HCT116 (cell line): ENCODE results near the gene ALAS1. TPM values are rescaled to one million over a fixed set of nuclear protein-coding genes. Genes with fewer than 3 reads are reported as not detected.
A peak's percentile ranks its signal among the peaks of the same experiment; 100 is the strongest.

Source experiments
- ATAC-seq: fragments of 200-7000 bp; cut with Tn5 transposase; 2 replicates; pipeline ENCODE4 v1.9.1; 2020; ENCODE audit warnings: mild to moderate bottlenecking, moderate library complexity
- BruUV-seq: library from RNA; stranded (reverse); fragments of 400-500 nt; replicated peaks from 2 replicates; lab custom pipeline; 2021; lab: Mats Ljungman, UMichigan
- CTCF ChIA-PET: fragments of 300-600 bp; sonication (Branson Sonifier 250); formaldehyde crosslinking; loops from one replicate; lab custom pipeline; 2021; ENCODE audit warnings: antibody characterized with exemption; lab: Charles Lee
- POLR2A ChIA-PET: fragments of 300-600, 350-600 bp; sonication (Branson Sonifier 250); formaldehyde crosslinking; loops from one replicate; lab custom pipeline; 2021; ENCODE audit warnings: antibody characterized with exemption; lab: Charles Lee
- RAD21 ChIA-PET, 2 experiments: fragments of 300-600 bp; sonication (Branson Sonifier 250); formaldehyde crosslinking; loops; one replicate each; lab custom pipeline; 2023; ENCODE audit warnings: low total read pairs in 2 of 2; ENCODE audit not compliant: uncharacterized antibody in 2 of 2, unreplicated experiment in 2 of 2, low non-redundant PET in 1 of 2; lab: Charles Lee
- DNase-seq: peaks from one replicate; pipeline ENCODE4 v3.0.0-alpha.2; 2010; ENCODE audit warnings: low read depth, low spot score
- H2AFZ ChIP-seq: fragments of 200-600 bp; shearing (Covaris generic), sonication (generic); 2 replicates; pipeline ENCODE4 v1.6.1; 2017; ENCODE audit warnings: low read depth, mixed run types, mixed read lengths, antibody characterized with exemption, low read length; ENCODE audit not compliant: poor library complexity, severe bottlenecking
- H3K27ac ChIP-seq: 2 replicates; pipeline ENCODE4 v1.5.1; 2012; ENCODE audit warnings: low read depth, low read length
- H3K27me3 ChIP-seq: fragments of 200-600 bp; sonication (generic); 2 replicates; pipeline ENCODE4 v1.6.1; 2016; ENCODE audit warnings: mixed run types, low read length, mixed read lengths; ENCODE audit not compliant: insufficient read depth
- H3K36me3 ChIP-seq, 2 experiments: fragments of 200-500 bp in 1 of 2; fragments of 200-600 bp in 1 of 2; sonication (Bioruptor generic) in 1 of 2; sonication (generic) in 1 of 2; 2 replicates each; pipeline versions ENCODE4 v1.5.1 to v1.6.1; 2014 to 2016; ENCODE audit warnings: low read length in 2 of 2, inconsistent platforms in 1 of 2, mixed read lengths in 1 of 2, mixed run types in 1 of 2; ENCODE audit not compliant: insufficient read depth in 2 of 2, control insufficient read depth in 1 of 2
- H3K4me1 ChIP-seq, 2 experiments: fragments of 200-600 bp in 1 of 2; sonication (generic) in 1 of 2; 2 replicates each; pipeline versions ENCODE4 v1.5.1 to v1.6.1; 2012 to 2017; ENCODE audit warnings: low read length in 2 of 2, inconsistent platforms in 1 of 2, mild to moderate bottlenecking in 1 of 2, mixed read lengths in 1 of 2, mixed run types in 1 of 2, moderate library complexity in 1 of 2; ENCODE audit not compliant: insufficient read depth in 2 of 2, control insufficient read depth in 1 of 2
- H3K4me2 ChIP-seq: fragments of 200-600 bp; sonication (generic); 2 replicates; pipeline ENCODE4 v1.6.1; 2017; ENCODE audit warnings: mixed run types, low read length, mixed read lengths
- H3K4me3 ChIP-seq, 2 experiments: fragments of 200-600 bp in 1 of 2; sonication (generic) in 1 of 2; replicated peaks in 1 of 2; 2 replicates each; pipeline ENCODE4 v1.5.1; 2011 to 2016; ENCODE audit warnings: low read length in 2 of 2, control low read depth in 1 of 2, low read depth in 1 of 2, mild to moderate bottlenecking in 1 of 2, mixed read lengths in 1 of 2, mixed run types in 1 of 2
- H3K79me2 ChIP-seq: fragments of 200-600 bp; sonication (generic); 2 replicates; pipeline ENCODE4 v1.6.1; 2017; ENCODE audit warnings: mild to moderate bottlenecking, mixed run types, low read length, moderate library complexity, mixed read lengths; ENCODE audit not compliant: insufficient read depth
- H3K9ac ChIP-seq: fragments of 200-600 bp; sonication (generic); 2 replicates; pipeline ENCODE4 v1.6.1; 2016; ENCODE audit warnings: low read length, mixed read lengths
- H3K9me2 ChIP-seq: fragments of 200-600 bp; sonication (generic), shearing (Covaris generic); 2 replicates; pipeline ENCODE4 v1.6.1; 2017; ENCODE audit warnings: mixed run types, mild to moderate bottlenecking, moderate library complexity; ENCODE audit not compliant: insufficient read depth
- H3K9me3 ChIP-seq, 2 experiments: fragments of 200-500 bp in 1 of 2; fragments of 200-600 bp in 1 of 2; sonication (Bioruptor generic) in 1 of 2; sonication (generic) in 1 of 2; 2 replicates each; pipeline ENCODE4 v1.6.1; 2014 to 2017; ENCODE audit warnings: low read length in 2 of 2, mixed read lengths in 2 of 2, inconsistent platforms in 1 of 2, low read depth in 1 of 2, mild to moderate bottlenecking in 1 of 2, mixed run types in 1 of 2, moderate library complexity in 1 of 2; ENCODE audit not compliant: control insufficient read depth in 1 of 2, insufficient read depth in 1 of 2
- H4K20me1 ChIP-seq: fragments of 200-600 bp; sonication (generic), shearing (Covaris generic); 2 replicates; pipeline ENCODE4 v1.6.1; 2017; ENCODE audit warnings: mixed run types, mild to moderate bottlenecking, moderate library complexity; ENCODE audit not compliant: insufficient read depth
- CEBPB ChIP-seq: IDR thresholded peaks from 2 replicates; pipeline ENCODE4 v1.6.1; 2012; ENCODE audit warnings: low read depth
- EGR1 ChIP-seq: IDR thresholded peaks from 2 replicates; pipeline ENCODE4 v1.6.1; 2012; ENCODE audit warnings: low read depth
- EZH2phosphoT487 ChIP-seq: fragments of 200-600 bp; IDR thresholded peaks from 2 replicates; pipeline ENCODE4 v1.6.1; 2018; ENCODE audit warnings: antibody characterized with exemption, borderline replicate concordance
- JUND ChIP-seq: IDR thresholded peaks from 2 replicates; pipeline ENCODE4 v1.6.1; 2012
- POLR2A ChIP-seq: IDR thresholded peaks from 2 replicates; pipeline ENCODE4 v1.7.0; 2011; ENCODE audit warnings: borderline replicate concordance; ENCODE audit not compliant: insufficient read depth, insufficient read length; ENCODE audit errors: extremely low read depth
- RAD21 ChIP-seq: IDR thresholded peaks from 2 replicates; pipeline ENCODE4 v1.6.1; 2012; ENCODE audit warnings: low read depth, mild to moderate bottlenecking
- SIN3A ChIP-seq: IDR thresholded peaks from 2 replicates; pipeline ENCODE4 v1.6.1; 2012; ENCODE audit warnings: low read depth
- YY1 ChIP-seq: IDR thresholded peaks from 2 replicates; pipeline ENCODE4 v1.6.1; 2011; ENCODE audit warnings: low read length, low read depth, moderate library complexity, mild to moderate bottlenecking; ENCODE audit not compliant: insufficient replicate concordance; ENCODE audit errors: extremely low read depth
- ZFX ChIP-seq: fragments of 450-650 bp; IDR thresholded peaks from 2 replicates; pipeline ENCODE4 v1.6.1; 2017
- intact Hi-C: fragments of 100-400 bp; cut with micrococcal nuclease; formaldehyde crosslinking; loops from 2 replicates; pipeline ENCODE4 v1.10.0; 2022
- total RNA-seq: library from RNA; stranded (reverse); gene quantifications from one replicate; pipeline ENCODE4 v1.2.1, GENCODE V29; 2021; ENCODE audit not compliant: unreplicated experiment
- TF ChIP-seq, protein P1 (sequence below), 3 experiments: fragments of 200-600 bp in 1 of 3; sonication (generic) in 1 of 3; IDR thresholded peaks in 2 of 3; conservative IDR thresholded peaks in 1 of 3; 2 replicates each; pipeline ENCODE4 v1.5.1; 2012 to 2017; ENCODE audit warnings: low read depth in 2 of 3, low read length in 2 of 3, antibody characterized with exemption in 1 of 3, borderline replicate concordance in 1 of 3, control low read depth in 1 of 3, mild to moderate bottlenecking in 1 of 3, mixed read lengths in 1 of 3, mixed run types in 1 of 3, moderate library complexity in 1 of 3; ENCODE audit not compliant: insufficient read depth in 1 of 3
- TF ChIP-seq, protein P2 (sequence below): IDR thresholded peaks from 2 replicates; pipeline ENCODE4 v1.6.1; 2011; ENCODE audit warnings: mild to moderate bottlenecking, low read length, moderate library complexity; ENCODE audit not compliant: insufficient replicate concordance; ENCODE audit errors: extremely low read depth

The ALAS1 gene
- total RNA-seq, 1 experiment from 2014 or later = 74.0 TPM

DNA sequence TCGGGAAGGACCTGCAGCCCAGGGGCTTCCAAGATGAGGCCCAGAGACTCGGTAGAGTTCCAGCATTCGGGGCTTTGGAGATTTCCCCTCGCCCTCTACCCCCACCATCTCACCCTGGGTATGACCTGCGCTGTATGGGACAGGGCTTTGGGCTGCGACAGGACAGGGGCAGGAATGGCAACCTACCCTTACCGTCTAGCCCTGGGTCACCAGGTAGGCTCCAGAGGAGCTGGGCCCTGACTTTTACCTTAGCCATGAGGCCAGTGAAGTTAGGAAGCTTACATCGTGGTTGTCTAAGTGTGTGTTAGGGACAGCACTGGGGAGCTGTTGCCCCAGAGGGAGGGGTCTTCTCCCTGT, 48.3 kb downstream of the ALAS1 start:
- CTCF ChIA-PET = no interaction called here
- H2AFZ ChIP-seq = peak overlapping the region; percentile 85
- DNase-seq = no peak

DNA sequence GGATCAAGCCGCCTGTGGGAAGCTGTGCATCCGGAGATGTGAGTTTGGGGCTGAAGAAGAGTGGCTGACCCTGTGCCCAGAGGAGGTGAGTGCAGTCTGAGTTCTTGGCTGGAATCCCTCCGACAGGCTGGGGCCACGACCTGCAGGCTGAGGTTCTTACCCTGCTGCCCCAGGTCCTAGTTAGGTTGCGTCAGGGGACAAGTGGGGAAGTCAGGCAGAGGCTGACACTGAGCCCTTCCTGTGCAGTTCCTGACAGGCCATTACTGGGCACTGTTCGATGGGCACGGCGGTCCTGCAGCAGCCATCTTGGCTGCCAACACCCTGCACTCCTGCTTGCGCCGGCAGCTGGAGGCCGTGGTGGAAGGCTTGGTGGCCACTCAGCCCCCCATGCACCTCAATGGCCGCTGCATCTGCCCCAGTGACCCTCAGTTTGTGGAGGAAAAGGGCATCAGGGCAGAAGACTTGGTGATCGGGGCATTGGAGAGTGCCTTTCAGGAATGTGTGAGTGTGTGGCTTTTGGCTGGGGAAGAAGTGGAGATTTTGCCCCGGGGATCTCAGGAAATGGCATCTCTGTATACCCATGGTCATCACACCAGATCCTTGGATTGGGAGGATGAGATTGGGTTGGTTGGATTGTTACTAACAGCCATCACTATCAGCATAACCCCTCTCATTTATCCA, 48.9 kb downstream of the ALAS1 start:
- BruUV-seq = no TSS peak
- H3K27me3 ChIP-seq = no peaks in the 10 kb centered on the region
- H4K20me1 ChIP-seq = no peaks in the 10 kb centered on the region
- H3K9ac ChIP-seq = no peak overlapping the region
- no peak overlapping the region for H3K27ac ChIP-seq
- ATAC-seq (no peak), DNase-seq (no peak)
- ChIA-PET POLR2A (no interaction called here), CTCF (no interaction called here), RAD21 (no interaction called here)
- H3K4me1 ChIP-seq = peaks cover 20 to 33% of the 10 kb centered on the region in 2 experiments; a peak in 3 of 4 replicates
- no peaks in the 10 kb centered on the region for H3K79me2 ChIP-seq
- peak overlapping the region; percentile 96 for H3K4me2 ChIP-seq
- H3K9me3 ChIP-seq = peaks cover 0 to 4% of the 10 kb centered on the region in 2 experiments; a peak in 1 of 4 replicates
- H3K36me3 ChIP-seq = peaks cover 2 to 15% of the 10 kb centered on the region in 2 experiments; a peak in 3 of 4 replicates
- intact Hi-C loops = no loop called here
- no peak overlapping the region for H3K4me3 ChIP-seq
- no peak overlapping the region for H2AFZ ChIP-seq
- H3K9me2 ChIP-seq = no peaks in the 10 kb centered on the region
- TF ChIP-seq SIN3A (no peak), EZH2phosphoT487 (no peak), POLR2A (no peak), JUND (no peak), CEBPB (no peak), EGR1 (no peak), ZFX (no peak), RAD21 (no peak)
- TF ChIP-seq, protein P1, sequence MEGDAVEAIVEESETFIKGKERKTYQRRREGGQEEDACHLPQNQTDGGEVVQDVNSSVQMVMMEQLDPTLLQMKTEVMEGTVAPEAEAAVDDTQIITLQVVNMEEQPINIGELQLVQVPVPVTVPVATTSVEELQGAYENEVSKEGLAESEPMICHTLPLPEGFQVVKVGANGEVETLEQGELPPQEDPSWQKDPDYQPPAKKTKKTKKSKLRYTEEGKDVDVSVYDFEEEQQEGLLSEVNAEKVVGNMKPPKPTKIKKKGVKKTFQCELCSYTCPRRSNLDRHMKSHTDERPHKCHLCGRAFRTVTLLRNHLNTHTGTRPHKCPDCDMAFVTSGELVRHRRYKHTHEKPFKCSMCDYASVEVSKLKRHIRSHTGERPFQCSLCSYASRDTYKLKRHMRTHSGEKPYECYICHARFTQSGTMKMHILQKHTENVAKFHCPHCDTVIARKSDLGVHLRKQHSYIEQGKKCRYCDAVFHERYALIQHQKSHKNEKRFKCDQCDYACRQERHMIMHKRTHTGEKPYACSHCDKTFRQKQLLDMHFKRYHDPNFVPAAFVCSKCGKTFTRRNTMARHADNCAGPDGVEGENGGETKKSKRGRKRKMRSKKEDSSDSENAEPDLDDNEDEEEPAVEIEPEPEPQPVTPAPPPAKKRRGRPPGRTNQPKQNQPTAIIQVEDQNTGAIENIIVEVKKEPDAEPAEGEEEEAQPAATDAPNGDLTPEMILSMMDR (IDR thresholded peaks at IDR 0.05 in 2 of 3, conservative IDR thresholded peaks at IDR 0.05 in 1 of 3; ENCODE audit: borderline replicate concordance in 1 of 3, insufficient read depth in 1 of 3, low read depth in 2 of 3, low read length in 2 of 3) = no peak
- TF ChIP-seq, protein P2, sequence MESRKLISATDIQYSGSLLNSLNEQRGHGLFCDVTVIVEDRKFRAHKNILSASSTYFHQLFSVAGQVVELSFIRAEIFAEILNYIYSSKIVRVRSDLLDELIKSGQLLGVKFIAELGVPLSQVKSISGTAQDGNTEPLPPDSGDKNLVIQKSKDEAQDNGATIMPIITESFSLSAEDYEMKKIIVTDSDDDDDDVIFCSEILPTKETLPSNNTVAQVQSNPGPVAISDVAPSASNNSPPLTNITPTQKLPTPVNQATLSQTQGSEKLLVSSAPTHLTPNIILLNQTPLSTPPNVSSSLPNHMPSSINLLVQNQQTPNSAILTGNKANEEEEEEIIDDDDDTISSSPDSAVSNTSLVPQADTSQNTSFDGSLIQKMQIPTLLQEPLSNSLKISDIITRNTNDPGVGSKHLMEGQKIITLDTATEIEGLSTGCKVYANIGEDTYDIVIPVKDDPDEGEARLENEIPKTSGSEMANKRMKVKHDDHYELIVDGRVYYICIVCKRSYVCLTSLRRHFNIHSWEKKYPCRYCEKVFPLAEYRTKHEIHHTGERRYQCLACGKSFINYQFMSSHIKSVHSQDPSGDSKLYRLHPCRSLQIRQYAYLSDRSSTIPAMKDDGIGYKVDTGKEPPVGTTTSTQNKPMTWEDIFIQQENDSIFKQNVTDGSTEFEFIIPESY = no peak

More for the DNA sequence above, 48.3 kb downstream of the ALAS1 start:
- no peaks in the 10 kb centered on the region for H4K20me1 ChIP-seq
- H3K36me3 ChIP-seq = peaks cover 2 to 12% of the 10 kb centered on the region in 2 experiments; a peak in 3 of 4 replicates
- peak; percentile 26 for ATAC-seq
- H3K4me3 ChIP-seq = peak overlapping the region; percentile 37 to 63
- H3K27me3 ChIP-seq = no peaks in the 10 kb centered on the region
- BruUV-seq = no TSS peak
- ChIA-PET POLR2A (no interaction called here), RAD21 (interaction anchor here in 1 of 2 experiments (0.6 kb wide), 1 partner anchor 13 kb away, joined by 4 read pairs; no protein-coding TSS in a partner anchor)
- peak overlapping the region; percentile 64 for H3K9ac ChIP-seq
- peak overlapping the region; percentile 59; the same call in 1 of the 2 replicates for H3K27ac ChIP-seq
- intact Hi-C loops = no loop called here
- H3K9me3 ChIP-seq = peaks cover 0 to 4% of the 10 kb centered on the region in 2 experiments; a peak in 1 of 4 replicates
- H3K9me2 ChIP-seq = no peaks in the 10 kb centered on the region
- no peak for TF ChIP-seq YY1
- TF ChIP-seq, protein P1 (IDR thresholded peaks at IDR 0.05 in 2 of 3, conservative IDR thresholded peaks at IDR 0.05 in 1 of 3; ENCODE audit: borderline replicate concordance in 1 of 3, insufficient read depth in 1 of 3, low read depth in 2 of 3, low read length in 2 of 3) = no peak
- TF ChIP-seq, all 23 proteins: peak for 0
- peaks cover 20 to 33% of the 10 kb centered on the region in 2 experiments; a peak in 3 of 4 replicates for H3K4me1 ChIP-seq
- H3K79me2 ChIP-seq = no peaks in the 10 kb centered on the region
- H3K4me2 ChIP-seq = peak overlapping the region; percentile 96
